ENCODE results near the gene CDK9.
"Not testable (repeated sequence)": the region's sequence is repeated elsewhere in the genome, so short reads cannot be mapped to it uniquely, and the experiment has no call there.

The CDK9 gene

DNA sequence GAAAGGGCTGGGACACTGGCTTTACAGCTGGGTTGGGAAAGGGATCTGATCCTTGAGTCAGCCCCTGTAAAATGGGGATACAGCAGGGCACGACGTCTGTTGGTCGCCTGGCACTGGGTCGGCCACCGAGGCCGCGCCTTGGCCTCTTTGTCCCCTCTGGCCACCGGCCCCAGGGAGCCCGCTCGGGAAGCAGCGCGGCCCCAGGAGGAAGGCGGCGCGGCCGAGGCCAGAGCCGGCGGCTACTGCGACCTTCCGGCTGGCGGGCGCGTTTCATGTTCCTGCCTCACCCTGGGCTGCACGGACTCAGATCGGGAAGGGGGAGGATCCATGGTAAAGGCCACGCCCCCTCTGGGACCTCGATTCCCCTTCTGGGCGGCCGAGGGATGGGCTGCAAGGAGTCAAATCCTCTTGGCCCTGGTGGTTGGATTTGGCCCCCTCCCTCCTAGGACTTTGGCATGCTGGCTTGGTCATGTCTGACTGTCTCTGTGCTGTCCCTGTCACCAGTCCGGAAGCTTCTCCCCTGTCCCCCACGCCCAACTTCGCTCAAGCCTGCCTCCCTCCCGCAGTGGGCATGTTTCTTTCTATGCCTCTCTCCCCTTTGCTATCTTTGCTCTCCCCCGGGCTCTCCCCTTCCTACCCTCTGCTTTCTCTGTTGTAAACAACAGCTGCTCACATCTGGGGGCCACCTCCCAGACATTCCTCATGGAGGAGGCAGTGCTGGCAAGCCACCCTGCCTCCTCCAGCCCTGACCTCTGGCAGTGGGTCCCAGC lies 42.6 kb downstream of the CDK9 start:
- DNase-seq = no peak

DNA sequence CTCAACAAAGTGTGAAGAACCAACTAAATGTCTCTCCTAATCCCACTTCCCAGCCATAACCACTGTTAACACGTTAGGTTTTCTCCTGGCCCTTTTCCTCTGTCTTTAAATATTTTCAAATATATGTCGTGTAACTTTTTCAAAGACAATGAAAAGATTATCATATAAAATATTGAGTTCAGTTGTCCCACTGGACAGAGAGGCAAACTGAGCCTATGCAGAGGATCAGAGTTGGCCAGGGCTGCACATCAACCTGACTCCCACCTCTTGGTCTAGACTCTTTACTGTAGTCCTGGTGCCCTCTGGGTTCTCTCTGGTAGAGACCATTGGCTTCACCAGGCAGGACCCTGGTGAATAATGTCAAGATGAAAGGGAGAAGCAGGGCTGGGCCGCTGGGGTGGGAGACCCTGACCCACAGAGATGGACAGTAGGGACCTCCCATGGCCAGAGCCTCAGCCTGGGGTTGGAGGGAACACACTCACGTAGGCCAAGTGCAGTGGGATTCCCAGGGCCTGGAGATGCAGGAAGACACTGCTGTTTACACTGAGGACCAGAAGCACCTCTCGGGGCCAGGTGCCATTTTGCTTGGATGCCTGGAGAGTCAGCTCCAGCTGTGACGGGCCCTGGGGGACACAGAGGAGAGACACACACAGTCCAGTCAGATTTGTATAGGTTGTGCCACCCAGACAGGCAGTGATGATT lies 43.5 kb downstream of the CDK9 start:
- no peak for DNase-seq

DNA sequence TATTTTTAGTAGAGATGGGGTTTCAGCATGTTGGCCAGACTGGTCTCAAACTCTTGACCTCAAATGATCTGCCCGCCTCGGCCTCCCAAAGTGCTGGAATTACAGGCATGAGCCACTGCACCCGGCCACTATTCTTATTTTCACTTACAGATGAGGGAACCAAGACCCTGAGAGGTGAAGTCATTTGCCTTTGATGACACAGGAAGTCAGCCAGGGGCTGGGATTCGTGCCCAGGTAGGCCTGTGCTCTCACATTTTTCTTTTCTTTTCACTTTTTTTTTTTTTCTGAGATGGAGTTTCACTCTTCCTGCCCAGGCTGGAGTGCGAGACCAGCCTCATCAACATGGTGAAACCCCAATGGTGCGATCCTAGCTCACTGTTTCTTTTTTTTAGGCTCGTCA lies 46.4 kb downstream of the CDK9 start:
- no peak for DNase-seq

DNA sequence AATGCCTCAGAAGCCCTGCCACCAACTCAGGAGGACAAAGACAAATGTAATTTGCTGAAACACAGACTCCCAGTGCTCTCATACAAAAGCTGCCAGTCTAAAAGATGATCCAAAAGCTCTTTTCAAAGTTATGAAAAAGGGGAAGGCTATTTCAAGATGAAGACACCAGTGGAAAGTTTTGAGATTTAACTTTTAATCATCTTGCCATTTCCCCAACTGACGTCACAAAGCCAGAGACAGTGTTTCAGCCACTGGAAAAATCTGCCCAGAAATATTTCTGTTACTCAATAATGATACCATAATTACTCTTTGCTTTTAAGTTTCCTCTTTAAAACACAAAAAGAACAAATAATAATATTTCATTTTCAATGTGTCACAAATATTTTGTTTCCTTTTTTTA lies 47.7 kb downstream of the CDK9 start:
- DNase-seq = peak; percentile 17

DNA sequence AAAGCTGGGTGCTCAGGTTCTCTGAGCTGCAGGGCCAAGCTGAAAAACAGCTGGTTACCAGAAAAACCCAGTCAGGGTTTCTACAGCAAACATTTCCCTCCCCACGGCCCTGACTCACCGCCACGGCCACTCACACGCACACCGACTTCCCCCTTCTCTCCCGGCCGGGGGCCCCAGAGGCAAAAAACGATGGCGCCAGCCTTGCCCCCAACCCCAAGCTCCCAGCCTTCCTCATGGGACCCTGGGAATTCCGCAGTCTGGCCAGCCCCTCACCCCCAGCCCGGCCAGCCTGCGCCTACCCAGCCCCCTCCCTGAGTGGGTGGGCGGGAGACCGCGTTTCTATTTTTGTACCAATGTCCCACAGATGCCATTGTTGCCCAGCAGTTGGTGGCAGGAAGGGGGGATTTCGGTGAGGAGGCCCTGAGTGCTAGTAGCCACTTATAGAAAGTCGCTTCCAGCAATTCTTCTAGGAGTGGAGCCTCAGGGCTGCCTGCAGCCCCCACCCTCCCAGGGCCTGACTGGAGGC lies 50.2 kb downstream of the CDK9 start:
- DNase-seq = no peak

DNA sequence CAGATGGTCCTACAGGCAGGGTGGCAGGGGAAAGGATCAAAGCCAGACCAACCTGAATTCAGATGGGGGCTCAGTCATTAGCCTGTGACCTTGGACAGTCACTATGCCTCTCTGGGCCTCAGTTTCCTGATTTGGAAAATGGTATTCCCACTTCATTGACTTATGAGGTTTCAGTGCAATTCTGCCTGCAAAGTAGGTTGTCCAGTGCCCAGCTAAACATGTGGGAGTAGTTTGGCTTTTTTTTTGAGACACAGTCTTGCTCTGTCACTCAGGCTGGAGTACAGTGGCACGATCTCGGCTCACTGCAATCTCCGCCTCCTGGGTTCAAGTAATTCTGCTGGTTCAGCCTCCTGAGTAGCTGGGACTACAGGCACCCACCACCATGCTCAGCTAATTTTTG lies 50.7 kb downstream of the CDK9 start:
- DNase-seq = not testable (repeated sequence)

DNA sequence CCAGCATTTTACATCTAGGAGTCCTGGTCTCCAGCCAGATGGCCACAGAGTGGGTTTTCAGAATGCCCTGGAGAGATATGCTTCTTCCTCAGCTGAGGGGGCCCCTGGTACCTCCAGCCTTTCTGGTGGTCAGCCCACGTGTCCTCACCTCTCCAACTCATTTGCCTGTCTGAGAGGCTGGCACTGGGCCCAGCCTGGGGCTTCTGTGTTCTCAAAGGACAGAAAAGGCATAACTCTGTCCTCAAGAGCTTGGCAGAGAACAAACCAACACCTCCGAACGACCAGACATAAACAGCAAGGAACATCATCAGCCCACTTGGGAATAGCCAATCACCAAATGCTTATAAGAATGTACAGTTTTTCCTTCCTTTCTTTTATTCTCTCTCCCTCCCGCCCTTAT lies 51.5 kb downstream of the CDK9 start:
- no peak for DNase-seq

DNA sequence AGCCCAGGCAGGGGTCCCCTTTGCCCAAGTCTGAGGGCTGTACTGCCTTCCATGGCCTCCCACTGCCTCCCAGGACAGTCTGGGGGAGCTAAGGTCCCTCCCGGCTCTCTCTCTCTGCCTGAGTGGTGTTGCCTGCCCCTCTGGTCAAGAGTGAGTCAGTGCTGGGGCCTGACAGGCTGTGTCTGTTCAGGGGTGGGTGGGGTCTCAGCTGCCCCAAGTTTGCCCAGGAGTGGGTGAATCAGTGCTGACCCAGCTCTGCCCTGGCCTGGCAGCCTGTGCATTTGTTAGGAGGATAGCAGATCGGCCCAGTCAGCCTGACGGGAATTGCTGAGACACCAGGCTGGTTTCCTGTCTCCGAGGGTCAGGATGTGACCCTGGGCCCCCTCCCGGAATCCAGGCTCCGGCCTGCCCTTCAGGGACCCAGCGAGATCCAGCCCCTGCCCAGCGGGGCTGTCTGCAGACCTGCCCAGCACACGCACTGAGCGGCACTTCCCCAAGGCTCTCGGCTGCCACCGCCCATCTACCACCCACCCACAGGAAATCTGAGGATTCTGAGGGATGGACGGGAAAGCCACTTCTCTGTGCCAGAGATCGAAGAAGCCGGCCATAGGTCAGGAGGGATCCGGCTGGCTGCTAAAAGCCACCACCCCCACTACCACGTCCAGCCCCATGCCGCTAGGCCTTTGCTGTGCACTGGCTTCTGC lies 52.7 kb downstream of the CDK9 start:
- DNase-seq = no peak

Measured in OCI-M1 (cell line).